Measurements from ENCODE around the gene CFAP20DC.
"Not testable (repeated sequence)": the region's sequence is repeated elsewhere in the genome, so short reads cannot be mapped to it uniquely, and the experiment has no call there.

CFAP20DC gene

GRCh38 chr3:58731673-58732072 is 318.2 kb downstream of the CFAP20DC start:
- DNase-seq (ENCODE audit: low spot score) = no peak

GRCh38 chr3:58728723-58729122 is 321.1 kb downstream of the CFAP20DC start:
- DNase-seq (ENCODE audit: low spot score) = no peak

- no peak for DNase-seq (ENCODE audit: low spot score)
Observed at GRCh38 chr3:58725326-58725853, 324.4 kb downstream of the CFAP20DC start.

DNA sequence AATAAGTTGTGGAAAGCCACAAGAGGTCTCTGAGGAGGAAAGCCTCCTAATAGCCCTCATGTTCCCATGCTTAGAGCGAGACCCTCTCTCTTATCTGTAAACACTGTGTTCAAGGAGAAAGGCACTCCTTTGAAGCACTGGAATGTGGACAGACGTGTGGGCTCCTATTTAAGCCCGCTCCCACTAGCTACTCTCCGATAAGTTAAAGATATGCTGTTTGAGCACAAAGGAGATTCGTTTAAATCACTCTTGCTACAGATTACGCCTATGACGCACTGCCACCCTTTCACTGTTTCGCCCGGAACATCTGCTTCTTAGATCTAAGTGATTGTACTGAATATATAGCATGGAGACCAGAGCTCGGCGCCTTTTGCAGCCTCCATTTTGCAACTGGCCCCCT is 325.5 kb downstream of the CFAP20DC start:
- no peak for DNase-seq (ENCODE audit: low spot score)

GRCh38 chr3:58723173-58723572 is 326.7 kb downstream of the CFAP20DC start:
- no peak for DNase-seq (ENCODE audit: low spot score)

DNA sequence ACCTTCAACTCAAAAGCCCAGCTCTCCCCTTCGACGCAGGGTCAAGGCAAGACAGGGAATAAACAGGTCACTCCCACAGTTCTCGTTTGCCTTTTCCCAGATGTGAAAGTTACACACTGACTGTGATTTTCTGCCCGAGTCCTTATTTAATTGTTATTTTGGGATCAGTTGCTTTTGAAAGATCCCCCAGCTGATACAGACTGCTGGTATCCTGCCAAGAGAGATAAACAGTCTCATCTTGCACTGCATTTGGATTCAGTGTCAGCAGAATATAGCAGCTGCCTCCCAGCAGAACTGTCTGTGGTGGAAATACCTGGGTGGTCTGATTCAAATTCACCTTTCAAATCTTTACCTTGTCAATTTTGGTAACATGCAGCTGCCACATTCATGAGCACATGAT is 327.3 kb downstream of the CFAP20DC start:
- no peak for DNase-seq (ENCODE audit: low spot score)

- DNase-seq (ENCODE audit: low spot score) = no peak
Observed at GRCh38 chr3:58720526-58720925, 329.3 kb downstream of the CFAP20DC start.

GRCh38 chr3:58719684-58720083 is 330.1 kb downstream of the CFAP20DC start:
- no peak for DNase-seq (ENCODE audit: low spot score)

DNA sequence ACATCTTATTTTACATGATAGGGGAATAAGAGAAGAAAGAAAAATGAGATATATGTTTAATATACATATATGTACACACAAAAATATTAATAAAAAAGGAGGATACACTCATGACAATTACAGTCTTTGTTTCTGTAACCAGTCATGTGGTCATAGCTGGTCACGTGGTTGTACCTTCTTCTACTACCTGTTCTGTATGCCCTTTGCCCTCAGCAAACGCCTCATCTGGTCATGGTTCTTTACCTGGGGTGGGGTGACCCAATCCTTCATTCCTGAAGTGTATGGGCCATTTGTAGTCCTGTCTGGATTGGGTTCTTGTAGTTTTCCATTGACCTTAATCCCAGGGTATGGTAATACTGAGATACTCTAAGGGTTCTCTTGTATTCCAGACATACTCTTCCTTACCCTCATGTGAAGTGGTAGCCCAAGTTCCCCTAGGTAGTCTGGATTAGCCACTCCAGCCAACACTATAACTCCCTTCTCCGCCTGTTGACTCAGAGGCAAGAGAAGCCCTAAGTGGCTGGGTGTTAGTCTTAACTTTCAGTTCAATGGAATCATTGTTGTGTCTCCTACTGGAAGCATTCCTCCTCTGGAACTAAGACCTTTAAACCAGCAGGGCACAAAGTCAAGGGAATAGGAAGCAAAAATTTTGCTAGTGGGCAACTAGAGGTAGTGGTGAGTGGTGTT is 336.0 kb downstream of the CFAP20DC start:
- no peak for DNase-seq (ENCODE audit: low spot score)

- no peak for DNase-seq (ENCODE audit: low spot score)
Observed at GRCh38 chr3:58711871-58712270, 338.0 kb downstream of the CFAP20DC start.

GRCh38 chr3:58708983-58709382 is 340.8 kb downstream of the CFAP20DC start:
- not testable (repeated sequence) for DNase-seq (ENCODE audit: low spot score)

DNA sequence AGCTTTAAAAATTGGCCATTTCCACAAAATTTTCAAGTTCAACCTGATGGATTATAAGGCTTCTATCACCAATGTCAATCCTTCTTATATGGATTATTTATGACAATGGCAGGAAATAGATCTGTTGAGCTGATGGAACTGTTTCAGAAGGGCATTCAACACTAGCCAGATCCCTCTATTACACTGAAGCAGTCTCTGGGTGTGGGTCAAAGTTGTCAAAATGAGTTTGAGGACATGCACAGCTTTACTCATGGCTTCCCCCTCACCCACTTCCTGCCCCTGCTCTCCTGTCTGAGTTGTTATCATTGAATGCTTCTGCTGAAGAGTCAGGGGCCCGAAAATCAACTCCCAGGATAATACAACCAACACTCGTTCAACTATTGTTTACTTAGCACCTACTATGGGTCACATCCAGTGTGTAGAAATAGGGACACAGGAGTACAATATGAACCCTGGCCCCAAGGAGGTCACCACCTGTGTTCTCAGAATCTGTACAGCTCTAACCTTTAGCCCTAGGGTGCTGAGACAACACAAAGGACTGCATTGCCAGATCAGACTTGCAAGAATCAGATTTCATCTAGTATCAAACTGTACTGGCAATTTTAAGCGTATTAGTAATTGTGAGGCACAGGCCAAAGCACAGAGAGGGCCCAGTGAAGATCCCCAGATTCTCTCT is 341.6 kb downstream of the CFAP20DC start:
- no peak for DNase-seq (ENCODE audit: low spot score)

GRCh38 chr3:58707390-58707930 is 342.4 kb downstream of the CFAP20DC start:
- DNase-seq (ENCODE audit: low spot score) = no peak

- DNase-seq (ENCODE audit: low spot score) = no peak
Observed at GRCh38 chr3:58706395-58707167, 343.2 kb downstream of the CFAP20DC start.

- no peak for DNase-seq (ENCODE audit: low spot score)
Observed at GRCh38 chr3:58704745-58705144, 345.1 kb downstream of the CFAP20DC start.

DNA sequence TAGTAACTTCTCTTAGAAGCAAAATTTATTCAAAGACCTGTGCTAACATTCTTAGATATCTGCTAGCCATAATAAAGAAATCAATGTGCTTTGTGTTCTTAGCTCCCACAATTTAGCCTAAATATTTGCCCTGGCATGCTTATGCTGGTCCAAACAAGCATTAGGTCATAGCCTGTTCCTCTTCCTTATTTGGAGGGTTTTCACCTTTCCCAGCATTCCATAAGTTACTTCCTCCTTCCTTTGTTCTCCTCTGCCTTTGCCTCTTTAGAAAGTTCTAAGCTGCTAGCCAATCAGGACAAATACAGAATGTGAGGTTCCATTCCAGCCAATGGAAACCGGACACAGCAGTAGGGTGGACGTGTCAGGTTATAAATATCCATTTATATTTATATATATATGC is 345.5 kb downstream of the CFAP20DC start:
- DNase-seq (ENCODE audit: low spot score) = not testable (repeated sequence)

DNA sequence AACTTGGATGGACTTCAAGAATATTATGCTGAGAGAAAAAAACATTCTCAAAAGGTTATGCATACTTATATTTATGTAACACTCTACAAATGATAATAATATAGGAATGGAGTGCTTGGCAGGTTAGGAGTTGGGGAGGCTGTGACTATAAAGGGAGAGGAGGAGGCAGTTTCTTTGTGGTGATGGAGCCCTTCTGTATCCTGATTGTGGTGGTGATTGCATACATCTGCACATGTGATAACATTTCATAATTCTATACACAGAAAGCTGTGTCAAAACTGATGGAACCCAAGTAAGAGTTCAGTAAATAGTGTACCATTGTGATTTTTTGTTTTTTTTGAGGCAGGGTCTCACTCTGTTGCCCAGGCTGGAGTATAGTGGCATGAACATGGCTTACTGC is 351.6 kb downstream of the CFAP20DC start:
- no peak for DNase-seq (ENCODE audit: low spot score)

DNA sequence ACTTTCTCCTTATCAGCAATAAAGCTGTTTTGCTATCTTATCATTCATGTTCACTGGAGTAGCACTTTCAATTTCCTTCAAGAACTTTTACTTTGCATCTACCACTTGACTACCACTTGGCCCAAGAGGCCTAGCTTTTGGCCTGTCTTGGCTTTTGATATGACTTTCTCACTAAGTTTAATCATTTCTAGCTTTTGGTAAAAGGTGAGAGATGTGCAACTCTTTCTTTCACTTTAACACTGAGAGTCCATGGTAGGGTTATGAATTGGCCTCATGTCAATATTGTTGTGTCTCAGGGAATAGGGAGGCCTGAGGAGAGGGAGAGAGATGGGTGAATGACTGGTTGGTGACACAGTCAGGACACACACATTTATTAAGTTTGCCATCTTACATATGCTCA is 352.3 kb downstream of the CFAP20DC start:
- no peak for DNase-seq (ENCODE audit: low spot score)

- DNase-seq (ENCODE audit: low spot score) = not testable (repeated sequence)
Observed at GRCh38 chr3:58696813-58697212, 353.0 kb downstream of the CFAP20DC start.

DNA sequence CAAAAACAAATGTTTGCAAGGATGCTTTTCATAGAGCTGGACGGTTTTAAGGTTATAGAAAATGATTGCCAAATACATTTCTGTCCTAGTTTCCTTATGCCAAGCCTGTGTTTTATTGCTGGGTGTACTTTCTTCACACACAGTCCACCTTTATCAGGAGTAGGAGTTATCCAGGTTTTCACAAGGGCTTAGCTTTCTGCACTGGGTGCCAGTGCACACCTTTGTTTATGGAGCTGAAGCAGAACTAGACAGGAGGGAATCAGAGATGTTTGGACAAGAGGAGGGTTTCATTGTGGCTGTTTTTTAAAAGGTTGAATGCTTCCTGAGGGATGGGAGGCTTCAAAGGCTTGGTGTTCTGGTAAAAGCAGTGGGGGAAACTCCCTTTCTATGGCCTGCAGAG is 353.7 kb downstream of the CFAP20DC start:
- DNase-seq (ENCODE audit: low spot score) = no peak

DNA sequence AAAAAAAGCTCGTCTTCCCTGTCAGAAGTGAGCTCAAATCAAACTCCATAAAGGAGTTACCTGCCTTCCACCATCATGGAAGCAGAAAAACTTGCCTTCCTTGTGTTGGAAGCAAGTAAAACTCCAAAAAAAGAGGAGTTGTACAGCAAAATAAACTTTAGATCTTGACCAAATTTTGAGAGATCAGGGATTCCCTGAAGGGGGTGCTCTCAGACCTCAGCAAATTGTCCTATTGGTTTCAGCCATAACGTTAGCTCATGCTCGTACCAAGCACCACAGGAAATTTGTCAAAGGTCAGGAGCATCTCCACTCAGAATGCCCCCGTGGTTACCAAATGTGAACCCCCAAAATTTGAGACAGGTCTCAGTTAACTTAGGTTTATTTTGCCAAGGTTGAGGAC is 354.5 kb downstream of the CFAP20DC start:
- not testable (repeated sequence) for DNase-seq (ENCODE audit: low spot score)

All from GM03348 (cell line).